Measurements from ENCODE around the gene UBE3C.
"Not testable (repeated sequence)": the region's sequence is repeated elsewhere in the genome, so short reads cannot be mapped to it uniquely, and the experiment has no call there.

UBE3C gene

DNA sequence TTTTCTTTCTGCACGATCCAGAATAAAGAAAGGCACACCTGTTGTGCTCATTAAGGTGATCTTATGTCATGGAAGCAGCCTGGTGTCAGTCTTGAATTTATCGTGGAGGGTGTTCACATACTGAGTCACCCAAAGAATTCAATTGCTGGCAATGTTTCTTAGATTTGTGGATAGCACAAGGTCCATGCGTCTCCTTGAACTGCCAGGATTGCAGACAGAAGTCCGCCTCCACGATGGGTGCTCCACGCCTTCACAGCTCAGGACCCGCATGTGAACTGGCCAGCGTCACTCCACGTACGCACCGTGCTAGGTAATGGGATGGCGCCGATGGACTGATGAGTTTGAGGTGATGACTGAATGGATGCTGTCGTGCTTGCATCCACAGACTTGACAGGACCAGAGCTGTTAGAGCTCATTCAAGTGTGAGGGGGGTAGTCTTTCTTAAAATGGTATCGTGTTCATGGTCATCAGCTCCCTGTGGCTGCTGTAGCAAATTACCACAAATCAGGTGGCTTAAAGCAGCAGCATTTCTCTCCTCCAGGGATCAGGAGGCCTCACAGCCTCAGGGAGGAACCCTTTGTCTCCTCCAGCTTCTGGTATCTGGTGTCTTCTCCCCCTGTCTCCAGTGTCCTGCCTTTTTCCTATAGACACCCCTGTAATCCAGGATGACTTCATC is 132.7 kb downstream of the UBE3C start:
- no peak for DNase-seq (ENCODE audit: low spot score)
- peak overlapping the region; percentile 87 for H3K27ac ChIP-seq
- CTCF ChIA-PET: no interaction called here
- TF ChIP-seq, protein P1, sequence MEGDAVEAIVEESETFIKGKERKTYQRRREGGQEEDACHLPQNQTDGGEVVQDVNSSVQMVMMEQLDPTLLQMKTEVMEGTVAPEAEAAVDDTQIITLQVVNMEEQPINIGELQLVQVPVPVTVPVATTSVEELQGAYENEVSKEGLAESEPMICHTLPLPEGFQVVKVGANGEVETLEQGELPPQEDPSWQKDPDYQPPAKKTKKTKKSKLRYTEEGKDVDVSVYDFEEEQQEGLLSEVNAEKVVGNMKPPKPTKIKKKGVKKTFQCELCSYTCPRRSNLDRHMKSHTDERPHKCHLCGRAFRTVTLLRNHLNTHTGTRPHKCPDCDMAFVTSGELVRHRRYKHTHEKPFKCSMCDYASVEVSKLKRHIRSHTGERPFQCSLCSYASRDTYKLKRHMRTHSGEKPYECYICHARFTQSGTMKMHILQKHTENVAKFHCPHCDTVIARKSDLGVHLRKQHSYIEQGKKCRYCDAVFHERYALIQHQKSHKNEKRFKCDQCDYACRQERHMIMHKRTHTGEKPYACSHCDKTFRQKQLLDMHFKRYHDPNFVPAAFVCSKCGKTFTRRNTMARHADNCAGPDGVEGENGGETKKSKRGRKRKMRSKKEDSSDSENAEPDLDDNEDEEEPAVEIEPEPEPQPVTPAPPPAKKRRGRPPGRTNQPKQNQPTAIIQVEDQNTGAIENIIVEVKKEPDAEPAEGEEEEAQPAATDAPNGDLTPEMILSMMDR (conservative IDR thresholded peaks at IDR 0.05; ENCODE audit: low read depth): no peak
- POLR2A ChIA-PET (ENCODE audit: low non-redundant PET): no interaction called here

DNA sequence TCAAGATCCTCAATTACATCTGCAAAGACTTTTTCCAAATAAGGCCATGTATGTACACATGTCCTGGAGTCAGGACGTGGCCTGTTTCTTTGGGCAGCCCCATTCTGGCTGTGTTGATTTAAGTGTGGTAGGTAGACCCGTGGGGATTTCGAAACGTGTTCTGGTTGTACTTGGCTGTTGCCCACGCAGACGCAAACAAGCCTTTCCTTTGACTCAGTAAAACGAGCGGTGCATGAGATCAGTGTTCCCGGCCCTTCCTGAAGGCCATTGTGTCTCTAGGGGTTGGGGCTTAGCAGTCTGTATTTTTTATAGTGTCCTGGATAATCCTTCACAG is 133.2 kb downstream of the UBE3C start:
- peak; percentile 59 for DNase-seq (ENCODE audit: low spot score)
- CTCF ChIA-PET: no interaction called here
- H3K27ac ChIP-seq: peak overlapping the region; percentile 87
- TF ChIP-seq, protein P1 (conservative IDR thresholded peaks at IDR 0.05; ENCODE audit: low read depth): no peak
- POLR2A ChIA-PET (ENCODE audit: low non-redundant PET): no interaction called here

DNA sequence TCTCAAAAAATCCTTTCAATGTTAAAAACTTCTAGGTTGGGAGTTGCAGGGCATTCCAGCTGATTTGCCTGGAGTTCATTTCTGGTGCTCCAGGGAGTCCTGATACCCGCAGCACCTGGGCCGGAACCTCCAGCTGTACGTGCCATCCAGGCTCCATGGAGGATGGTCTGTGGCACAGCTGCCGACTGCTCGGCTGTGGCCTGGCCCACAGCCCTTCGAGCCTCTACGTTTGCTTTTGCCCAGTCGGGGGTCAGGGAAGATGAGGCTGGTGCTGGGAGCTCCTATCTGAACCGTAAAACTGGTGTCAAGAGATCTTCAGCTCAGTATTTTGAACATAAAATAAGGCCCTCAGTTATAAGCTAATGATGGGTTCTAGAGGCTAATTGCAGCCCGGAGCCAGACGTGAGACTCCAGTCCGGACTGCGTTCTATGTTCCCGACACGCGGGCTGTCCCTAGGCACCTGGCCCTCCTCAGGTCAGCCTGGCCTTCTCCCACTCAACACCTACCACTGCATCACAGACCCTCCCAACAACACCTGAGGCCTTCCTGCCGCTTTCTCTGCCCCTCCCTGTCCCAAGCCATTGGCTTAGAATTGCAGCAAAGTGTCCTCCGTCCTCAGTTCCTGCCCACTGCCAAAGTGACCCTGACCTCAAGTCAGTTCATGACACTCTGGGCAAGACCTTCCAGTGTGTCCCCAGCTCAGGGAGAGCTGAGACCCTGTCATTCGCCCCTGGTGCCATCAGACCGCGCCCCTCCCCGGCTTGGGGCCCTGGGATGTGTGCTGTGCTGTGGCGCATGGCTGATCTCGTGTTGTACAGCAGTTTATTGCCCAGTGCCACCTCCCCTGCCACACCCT is 133.9 kb downstream of the UBE3C start:
- H3K27ac ChIP-seq: peak overlapping the region; percentile 87
- no peak for DNase-seq (ENCODE audit: low spot score)
- TF ChIP-seq, protein P1 (conservative IDR thresholded peaks at IDR 0.05; ENCODE audit: low read depth): no peak
- ChIA-PET CTCF (interaction anchor here (0.6 kb wide), 1 partner anchor 1460 kb away, joined by 3 read pairs; no protein-coding TSS in a partner anchor), POLR2A (ENCODE audit: low non-redundant PET) (no interaction called here)

DNA sequence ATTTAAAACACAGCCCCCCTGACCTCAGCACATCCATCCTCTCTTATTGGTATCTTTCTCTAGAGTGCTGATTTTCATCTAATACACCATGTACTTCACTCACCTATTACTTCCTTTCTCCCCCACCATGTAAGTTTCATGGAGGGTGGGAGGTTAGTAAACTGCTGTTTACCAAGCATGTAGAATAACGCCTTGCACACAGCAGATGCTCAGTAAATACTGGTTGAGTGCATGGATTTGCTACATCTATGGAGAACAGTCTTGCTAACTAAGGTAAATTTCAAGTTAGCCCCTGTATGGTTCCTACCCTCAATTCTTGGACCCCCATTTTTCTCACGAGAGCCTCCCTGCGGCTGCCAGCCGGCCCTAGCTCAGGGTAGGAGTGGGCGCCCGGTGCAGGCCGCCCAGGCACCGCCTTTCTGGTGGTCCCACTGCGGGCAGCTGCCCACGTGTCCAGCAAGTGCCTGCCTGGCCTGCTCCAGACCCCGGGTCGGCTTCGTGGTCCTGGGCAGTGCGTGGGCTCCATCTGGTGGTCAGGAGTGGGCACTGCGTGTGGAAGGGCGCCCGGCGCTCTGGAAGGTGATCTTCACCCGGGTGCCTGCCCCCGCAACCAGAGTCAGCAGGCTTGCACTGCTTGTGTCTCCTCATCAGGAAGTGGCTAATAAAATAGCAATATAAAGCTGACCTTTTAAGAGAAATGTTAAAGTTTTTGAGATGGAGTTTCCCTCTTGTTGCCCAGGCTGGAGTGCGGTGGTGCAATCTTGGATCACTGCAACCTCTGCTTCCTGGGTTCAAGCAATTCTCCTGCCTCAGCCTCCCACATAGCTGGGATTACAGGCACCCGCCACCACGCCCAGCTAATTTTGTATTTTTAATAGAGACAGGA is 134.7 kb downstream of the UBE3C start:
- ChIA-PET POLR2A (ENCODE audit: low non-redundant PET) (interaction anchor here (0.6 kb wide), 1 partner anchor 39 kb away, joined by 3 read pairs; no protein-coding TSS in a partner anchor), CTCF (interaction anchor here (0.6 to 1.0 kb wide), 6 partner anchors 10 to 1461 kb away, joined by 3 read pairs; no protein-coding TSS in a partner anchor)
- peak overlapping the region; percentile 87 for H3K27ac ChIP-seq

DNA sequence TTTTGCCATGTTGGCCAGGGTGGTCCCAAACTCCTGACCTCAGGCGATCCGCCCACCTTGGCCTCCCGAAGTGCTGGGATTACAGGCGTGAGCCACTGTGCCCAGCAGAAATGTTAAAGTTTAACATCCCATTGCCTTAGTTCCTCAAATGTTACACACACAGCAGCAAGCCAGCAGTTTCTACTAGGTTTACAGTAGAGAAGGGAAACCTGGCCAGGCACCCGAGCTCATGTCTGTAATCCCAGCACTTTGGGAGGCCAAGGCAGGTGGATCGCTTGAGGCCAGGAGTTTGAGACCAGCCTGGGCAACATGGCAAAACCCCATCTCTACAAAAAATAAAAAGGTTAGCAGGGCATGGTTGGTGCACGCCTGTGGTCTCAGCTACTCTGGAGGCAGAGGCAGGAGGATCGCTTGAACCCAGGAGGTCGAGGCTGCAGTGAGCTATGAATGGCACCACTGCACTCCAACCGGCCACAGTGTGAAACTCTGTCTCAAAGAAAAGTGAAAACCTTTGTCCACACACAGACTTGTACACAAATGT is 135.4 kb downstream of the UBE3C start:
- POLR2A ChIA-PET (ENCODE audit: low non-redundant PET): interaction anchor here (0.6 kb wide), 1 partner anchor 40 kb away, joined by 3 read pairs; no protein-coding TSS in a partner anchor
- CTCF ChIA-PET: interaction anchor here (0.6 to 1.0 kb wide), 4 partner anchors 48 to 495 kb away, joined by 3 read pairs; no protein-coding TSS in a partner anchor
- DNase-seq (ENCODE audit: low spot score): not testable (repeated sequence)
- peak overlapping the region; percentile 87 for H3K27ac ChIP-seq

More for the DNA sequence above, 134.7 kb downstream of the UBE3C start:
- peak; percentile 74 for DNase-seq (ENCODE audit: low spot score)
- TF ChIP-seq, protein P1 (conservative IDR thresholded peaks at IDR 0.05; ENCODE audit: low read depth): peak; percentile 100

DNA sequence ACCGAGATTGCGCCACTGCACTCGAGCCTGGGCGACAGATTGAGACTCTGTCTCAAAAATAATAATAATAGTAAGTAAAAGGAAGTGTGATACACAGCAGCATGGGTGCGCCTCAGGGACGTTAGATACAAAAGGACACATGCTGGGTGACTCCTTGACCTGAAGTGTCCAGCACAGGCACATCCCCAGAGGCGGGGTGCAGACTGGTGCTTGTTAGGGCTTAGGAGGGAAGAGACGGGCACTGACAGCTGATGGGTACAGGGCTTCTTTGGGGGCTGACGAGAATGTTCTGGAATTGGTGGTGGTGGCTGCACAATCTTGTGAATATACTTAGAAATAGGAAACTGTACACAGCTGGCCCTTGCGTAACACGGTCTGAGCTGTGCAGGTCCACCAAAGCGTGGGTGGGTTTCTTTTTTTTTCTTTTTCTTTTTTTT is 136.3 kb downstream of the UBE3C start:
- DNase-seq (ENCODE audit: low spot score): no peak
- CTCF ChIA-PET: no interaction called here
- TF ChIP-seq, protein P1 (conservative IDR thresholded peaks at IDR 0.05; ENCODE audit: low read depth): no peak
- H3K27ac ChIP-seq: peak overlapping the region; percentile 12; the same call in 1 of the 2 replicates
- POLR2A ChIA-PET (ENCODE audit: low non-redundant PET): no interaction called here

All from RWPE1 (cell line).